ENCODE measurements around the gene CORO2A.

The CORO2A gene

DNA sequence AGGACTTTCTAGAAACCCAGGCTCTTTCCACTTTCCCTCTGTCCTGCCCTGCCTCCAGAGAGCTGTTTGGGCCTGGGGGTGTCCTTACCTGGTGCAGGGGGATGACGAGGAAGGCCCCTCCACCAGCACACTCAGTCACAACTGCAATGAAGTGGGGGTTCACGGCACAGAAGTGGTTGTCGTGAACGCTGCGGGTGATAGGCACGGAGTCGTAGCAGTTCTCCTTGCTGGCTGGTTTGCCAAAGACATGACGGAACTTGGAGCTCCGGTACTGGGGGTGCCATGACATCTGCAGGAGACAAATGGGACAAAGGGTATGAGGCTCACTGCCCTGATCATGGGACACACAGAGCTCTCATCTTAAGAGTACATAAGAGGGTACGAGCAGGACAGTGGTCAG is 35.1 kb downstream of the CORO2A start:
- Histone ChIP-seq H3K9me3 (ENCODE audit: control extremely low read depth in 1 of 5, control insufficient read depth in 4 of 5, insufficient read depth in 2 of 5, low read depth in 1 of 5, low read length in 4 of 5) (no peaks in the 10 kb centered on the region), H3K36me3 (ENCODE audit: control insufficient read depth in 4 of 4, insufficient read depth in 4 of 4, low read length in 3 of 4) (peaks cover 0 to 4% (median 0%) of the 10 kb centered on the region in 4 experiments), H3K27me3 (replicated peaks in 2 of 5; ENCODE audit: control insufficient read depth in 4 of 5, insufficient read depth in 5 of 5, low read length in 4 of 5) (no peaks in the 10 kb centered on the region), H3K4me1 (ENCODE audit: control extremely low read depth in 1 of 4, control insufficient read depth in 4 of 4, insufficient read depth in 4 of 4, low read length in 3 of 4) (no peaks in the 10 kb centered on the region), H3K27ac (ENCODE audit: insufficient read depth in 1 of 2, low read depth in 1 of 2, low read length in 2 of 2, poor library complexity in 1 of 2, severe bottlenecking in 2 of 2) (no peak overlapping the region), H3K4me3 (ENCODE audit: control insufficient read depth in 1 of 7, extremely low read depth in 1 of 7, insufficient read depth in 4 of 7, low read depth in 2 of 7, low read length in 6 of 7) (no peak overlapping the region)
- POLR2A ChIA-PET, result interaction anchor here (0.7 kb wide), 1 partner anchor 34 kb away, joined by 3 read pairs; no protein-coding TSS in a partner anchor
- DNase-seq, result no peak
- WGBS (ENCODE audit: insufficient coverage), result 97% methylated on average over 10 of the region's 10 CpGs
- CTCF ChIA-PET, result interaction anchor here (2.3 kb wide), 1 partner anchor 14 kb away, joined by 7 read pairs; no protein-coding TSS in a partner anchor

DNA sequence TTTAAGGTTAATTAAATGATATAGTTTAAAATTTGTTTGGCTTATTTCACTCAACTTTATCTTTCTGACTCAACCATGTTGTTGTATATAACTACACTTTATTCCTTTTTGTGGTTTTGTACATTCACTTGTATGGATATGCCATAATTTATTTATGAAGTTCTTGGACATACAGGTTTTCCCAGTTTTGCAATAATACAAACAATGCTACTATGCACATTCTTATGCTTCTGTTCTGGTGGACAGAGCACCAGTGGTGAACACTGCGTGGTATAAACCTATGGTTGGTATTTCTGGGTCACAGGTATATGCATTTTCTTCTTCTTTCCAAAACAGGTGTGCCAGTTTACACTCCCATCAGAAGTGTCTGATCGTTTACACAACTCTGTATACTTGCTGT is 37.8 kb downstream of the CORO2A start:
- POLR2A ChIA-PET, result interaction anchor here (0.7 kb wide), 1 partner anchor 74 kb away, joined by 3 read pairs; no protein-coding TSS in a partner anchor

DNA sequence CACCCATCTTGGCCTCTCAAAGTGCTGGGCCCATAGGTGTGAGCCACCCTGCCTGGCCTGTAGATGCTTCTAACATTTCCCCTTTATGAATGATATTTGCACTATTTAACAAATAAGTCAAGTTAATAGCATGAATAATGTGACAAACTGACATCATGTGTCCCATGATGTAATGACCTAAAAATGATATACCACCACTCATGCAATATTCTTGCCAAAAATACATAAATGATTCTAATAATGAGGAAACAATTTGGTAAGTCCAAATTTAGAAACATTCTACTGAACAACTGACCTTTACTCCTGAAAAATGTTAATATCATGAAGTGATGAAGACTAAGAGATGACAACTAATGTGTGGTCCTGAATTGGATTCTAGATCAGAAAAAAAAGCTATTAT is 39.9 kb downstream of the CORO2A start:
- ChIA-PET POLR2A (no interaction called here), CTCF (no interaction called here)
- Histone ChIP-seq H3K27ac (ENCODE audit: insufficient read depth in 1 of 2, low read depth in 1 of 2, low read length in 2 of 2, poor library complexity in 1 of 2, severe bottlenecking in 2 of 2) (no peak overlapping the region), H3K4me1 (ENCODE audit: control extremely low read depth in 1 of 4, control insufficient read depth in 4 of 4, insufficient read depth in 4 of 4, low read length in 3 of 4) (peaks cover 0 to 12% (median 1%) of the 10 kb centered on the region in 4 experiments), H3K27me3 (replicated peaks in 2 of 5; ENCODE audit: control insufficient read depth in 4 of 5, insufficient read depth in 5 of 5, low read length in 4 of 5) (no peaks in the 10 kb centered on the region), H3K36me3 (ENCODE audit: control insufficient read depth in 4 of 4, insufficient read depth in 4 of 4, low read length in 3 of 4) (peaks cover 0 to 4% (median 0%) of the 10 kb centered on the region in 4 experiments), H3K9me3 (ENCODE audit: control extremely low read depth in 1 of 5, control insufficient read depth in 4 of 5, insufficient read depth in 2 of 5, low read depth in 1 of 5, low read length in 4 of 5) (no peaks in the 10 kb centered on the region), H3K4me3 (ENCODE audit: control insufficient read depth in 1 of 7, extremely low read depth in 1 of 7, insufficient read depth in 4 of 7, low read depth in 2 of 7, low read length in 6 of 7) (no peak overlapping the region)
- DNase-seq, result no peak

More for the DNA sequence above, 37.8 kb downstream of the CORO2A start:
- CTCF ChIA-PET, result no interaction called here
- Histone ChIP-seq H3K27me3 (replicated peaks in 2 of 5; ENCODE audit: control insufficient read depth in 4 of 5, insufficient read depth in 5 of 5, low read length in 4 of 5) (no peaks in the 10 kb centered on the region), H3K27ac (ENCODE audit: insufficient read depth in 1 of 2, low read depth in 1 of 2, low read length in 2 of 2, poor library complexity in 1 of 2, severe bottlenecking in 2 of 2) (no peak overlapping the region), H3K4me1 (ENCODE audit: control extremely low read depth in 1 of 4, control insufficient read depth in 4 of 4, insufficient read depth in 4 of 4, low read length in 3 of 4) (peaks cover 0 to 12% (median 1%) of the 10 kb centered on the region in 4 experiments), H3K9me3 (ENCODE audit: control extremely low read depth in 1 of 5, control insufficient read depth in 4 of 5, insufficient read depth in 2 of 5, low read depth in 1 of 5, low read length in 4 of 5) (no peaks in the 10 kb centered on the region), H3K4me3 (ENCODE audit: control insufficient read depth in 1 of 7, extremely low read depth in 1 of 7, insufficient read depth in 4 of 7, low read depth in 2 of 7, low read length in 6 of 7) (no peak overlapping the region), H3K36me3 (ENCODE audit: control insufficient read depth in 4 of 4, insufficient read depth in 4 of 4, low read length in 3 of 4) (peaks cover 0 to 4% (median 0%) of the 10 kb centered on the region in 4 experiments)
- no peak for DNase-seq
- WGBS (ENCODE audit: insufficient coverage), result 100% methylated on average over 1 of the region's 2 CpGs

DNA sequence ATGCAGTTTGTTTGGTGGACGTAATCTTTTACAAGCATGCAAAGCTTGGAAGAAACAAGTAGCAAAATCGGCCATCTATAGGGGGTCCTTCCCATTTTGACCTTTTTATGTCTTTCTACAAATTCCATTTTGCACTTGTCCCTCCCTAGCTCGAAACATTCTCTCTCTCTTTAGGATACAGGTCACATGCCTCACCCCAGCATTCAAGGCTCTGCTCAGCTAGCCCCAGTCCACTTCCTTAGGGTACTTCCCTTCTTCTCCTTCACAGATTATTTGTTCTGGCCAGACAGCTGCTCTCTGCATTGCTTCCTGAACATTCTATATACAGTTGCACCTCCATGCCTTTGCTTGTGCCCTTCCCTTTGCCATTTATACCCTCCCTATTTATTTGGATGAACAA is 41.7 kb downstream of the CORO2A start:
- Histone ChIP-seq H3K4me1 (ENCODE audit: control extremely low read depth in 1 of 4, control insufficient read depth in 4 of 4, insufficient read depth in 4 of 4, low read length in 3 of 4) (peaks cover 0 to 21% (median 7%) of the 10 kb centered on the region in 4 experiments), H3K9me3 (ENCODE audit: control extremely low read depth in 1 of 5, control insufficient read depth in 4 of 5, insufficient read depth in 2 of 5, low read depth in 1 of 5, low read length in 4 of 5) (no peaks in the 10 kb centered on the region), H3K4me3 (ENCODE audit: control insufficient read depth in 1 of 7, extremely low read depth in 1 of 7, insufficient read depth in 4 of 7, low read depth in 2 of 7, low read length in 6 of 7) (no peak overlapping the region), H3K36me3 (ENCODE audit: control insufficient read depth in 4 of 4, insufficient read depth in 4 of 4, low read length in 3 of 4) (no peaks in the 10 kb centered on the region), H3K27me3 (replicated peaks in 2 of 5; ENCODE audit: control insufficient read depth in 4 of 5, insufficient read depth in 5 of 5, low read length in 4 of 5) (no peaks in the 10 kb centered on the region), H3K27ac (ENCODE audit: insufficient read depth in 1 of 2, low read depth in 1 of 2, low read length in 2 of 2, poor library complexity in 1 of 2, severe bottlenecking in 2 of 2) (no peak overlapping the region)
- WGBS (ENCODE audit: insufficient coverage), result 96% methylated on average over 3 of the region's 3 CpGs
- DNase-seq, result no peak
- CTCF ChIA-PET, result interaction anchor here (0.8 kb wide), 1 partner anchor 32 kb away, joined by 3 read pairs; the partner anchor contains the start of gene TRIM14
- POLR2A ChIA-PET, result no interaction called here

DNA sequence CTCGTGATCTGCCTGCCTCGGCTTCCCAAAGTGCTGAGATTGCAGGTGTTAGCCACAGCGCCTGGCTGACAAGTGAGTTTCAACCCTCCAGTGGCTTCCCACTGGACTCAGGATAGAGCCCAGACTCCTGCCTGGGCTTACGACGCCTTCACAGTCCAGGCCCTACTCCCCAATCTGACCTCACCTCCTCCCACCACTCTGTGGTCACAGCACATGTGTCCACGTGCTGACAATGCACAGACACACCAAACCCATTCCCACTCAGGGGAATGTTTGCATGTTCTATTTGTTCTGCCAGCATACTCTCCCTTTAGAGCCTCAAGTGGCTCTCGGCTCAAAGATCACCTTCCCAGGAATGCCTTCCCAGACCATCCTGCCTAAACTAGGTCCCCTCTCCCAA is 42.3 kb downstream of the CORO2A start:
- DNase-seq, result no peak
- CTCF ChIA-PET, result interaction anchor here (0.8 kb wide), 1 partner anchor 31 kb away, joined by 3 read pairs; the partner anchor contains the start of gene TRIM14
- Histone ChIP-seq H3K36me3 (ENCODE audit: control insufficient read depth in 4 of 4, insufficient read depth in 4 of 4, low read length in 3 of 4) (peaks cover 0 to under 1% (median 0%) of the 10 kb centered on the region in 4 experiments), H3K4me3 (ENCODE audit: control insufficient read depth in 1 of 7, extremely low read depth in 1 of 7, insufficient read depth in 4 of 7, low read depth in 2 of 7, low read length in 6 of 7) (no peak overlapping the region), H3K4me1 (ENCODE audit: control extremely low read depth in 1 of 4, control insufficient read depth in 4 of 4, insufficient read depth in 4 of 4, low read length in 3 of 4) (peaks cover 0 to 25% (median 7%) of the 10 kb centered on the region in 4 experiments), H3K27ac (ENCODE audit: insufficient read depth in 1 of 2, low read depth in 1 of 2, low read length in 2 of 2, poor library complexity in 1 of 2, severe bottlenecking in 2 of 2) (no peak overlapping the region), H3K27me3 (replicated peaks in 2 of 5; ENCODE audit: control insufficient read depth in 4 of 5, insufficient read depth in 5 of 5, low read length in 4 of 5) (no peaks in the 10 kb centered on the region), H3K9me3 (ENCODE audit: control extremely low read depth in 1 of 5, control insufficient read depth in 4 of 5, insufficient read depth in 2 of 5, low read depth in 1 of 5, low read length in 4 of 5) (no peaks in the 10 kb centered on the region)
- WGBS (ENCODE audit: insufficient coverage), result 98% methylated on average over 6 of the region's 7 CpGs
- POLR2A ChIA-PET, result no interaction called here

DNA sequence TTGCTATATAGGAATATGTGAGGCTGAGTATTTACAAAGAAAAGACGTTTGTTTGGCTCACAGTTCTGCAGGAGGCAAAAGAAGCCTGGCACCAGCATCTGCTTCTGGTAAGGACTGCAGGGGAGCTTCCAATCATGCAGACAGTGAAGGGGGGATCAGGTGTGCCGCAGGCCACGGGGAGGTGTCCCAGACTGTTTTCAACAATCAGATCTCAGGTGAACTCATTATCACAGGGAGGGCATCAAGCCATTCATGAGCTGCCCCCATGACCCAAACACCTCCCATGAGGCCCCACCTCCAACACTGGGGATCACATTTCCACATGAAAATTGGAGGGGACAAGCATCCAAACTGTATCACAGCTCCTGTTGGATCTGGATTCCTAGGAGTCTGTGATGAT is 43.0 kb downstream of the CORO2A start:
- DNase-seq, result no peak
- Histone ChIP-seq H3K36me3 (ENCODE audit: control insufficient read depth in 4 of 4, insufficient read depth in 4 of 4, low read length in 3 of 4) (peaks cover 0 to 2% (median 0%) of the 10 kb centered on the region in 4 experiments), H3K27ac (ENCODE audit: insufficient read depth in 1 of 2, low read depth in 1 of 2, low read length in 2 of 2, poor library complexity in 1 of 2, severe bottlenecking in 2 of 2) (no peak overlapping the region), H3K4me1 (ENCODE audit: control extremely low read depth in 1 of 4, control insufficient read depth in 4 of 4, insufficient read depth in 4 of 4, low read length in 3 of 4) (peaks cover 0 to 25% (median 7%) of the 10 kb centered on the region in 4 experiments), H3K9me3 (ENCODE audit: control extremely low read depth in 1 of 5, control insufficient read depth in 4 of 5, insufficient read depth in 2 of 5, low read depth in 1 of 5, low read length in 4 of 5) (no peaks in the 10 kb centered on the region), H3K4me3 (ENCODE audit: control insufficient read depth in 1 of 7, extremely low read depth in 1 of 7, insufficient read depth in 4 of 7, low read depth in 2 of 7, low read length in 6 of 7) (no peak overlapping the region), H3K27me3 (replicated peaks in 2 of 5; ENCODE audit: control insufficient read depth in 4 of 5, insufficient read depth in 5 of 5, low read length in 4 of 5) (no peaks in the 10 kb centered on the region)
- ChIA-PET CTCF (interaction anchor here (0.6 to 1.5 kb wide), 2 partner anchors 16 to 31 kb away, joined by 3 read pairs; no protein-coding TSS in a partner anchor), POLR2A (no interaction called here)
- 97% methylated on average over 3 of the region's 3 CpGs for WGBS (ENCODE audit: insufficient coverage)

DNA sequence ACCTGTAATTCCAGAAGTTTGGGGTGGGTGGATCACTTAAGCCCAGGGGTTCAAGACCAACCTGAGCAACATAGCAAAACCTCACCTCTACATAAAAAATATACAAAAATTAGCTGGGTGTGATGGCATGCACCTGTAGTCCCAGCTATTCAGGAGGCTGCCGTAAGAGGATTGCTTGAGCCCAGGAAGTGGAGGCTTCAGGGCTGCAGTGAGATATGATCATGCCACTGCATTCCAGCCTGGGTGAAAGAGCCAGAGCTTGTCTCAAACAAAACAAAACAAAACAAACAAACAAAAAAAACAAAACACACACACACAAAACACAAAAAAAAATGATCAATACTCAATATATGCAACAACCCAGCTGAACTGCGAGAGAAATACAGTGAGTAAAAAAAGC is 44.0 kb downstream of the CORO2A start:
- no peaks in the 10 kb centered on the region for H3K27me3 ChIP-seq (replicated peaks in 2 of 5; ENCODE audit: control insufficient read depth in 4 of 5, insufficient read depth in 5 of 5, low read length in 4 of 5)
- no peak overlapping the region for H3K4me3 ChIP-seq (ENCODE audit: control insufficient read depth in 1 of 7, extremely low read depth in 1 of 7, insufficient read depth in 4 of 7, low read depth in 2 of 7, low read length in 6 of 7)
- DNase-seq, result no peak
- H3K27ac ChIP-seq (ENCODE audit: insufficient read depth in 1 of 2, low read depth in 1 of 2, low read length in 2 of 2, poor library complexity in 1 of 2, severe bottlenecking in 2 of 2), result no peak overlapping the region
- H3K36me3 ChIP-seq (ENCODE audit: control insufficient read depth in 4 of 4, insufficient read depth in 4 of 4, low read length in 3 of 4), result peaks cover 0 to 2% (median 0%) of the 10 kb centered on the region in 4 experiments
- no peaks in the 10 kb centered on the region for H3K9me3 ChIP-seq (ENCODE audit: control extremely low read depth in 1 of 5, control insufficient read depth in 4 of 5, insufficient read depth in 2 of 5, low read depth in 1 of 5, low read length in 4 of 5)
- POLR2A ChIA-PET, result no interaction called here
- CTCF ChIA-PET, result interaction anchor here (1.5 kb wide), 1 partner anchor 30 kb away, joined by 3 read pairs; no protein-coding TSS in a partner anchor
- H3K4me1 ChIP-seq (ENCODE audit: control extremely low read depth in 1 of 4, control insufficient read depth in 4 of 4, insufficient read depth in 4 of 4, low read length in 3 of 4), result peaks cover 0 to 25% (median 7%) of the 10 kb centered on the region in 4 experiments
- WGBS (ENCODE audit: insufficient coverage), result 80% methylated on average over 1 of the region's 2 CpGs
